22Rv1 (cell line): ENCODE measurements around the gene SNX13.

Experiments
- H3K27ac ChIP-seq: fragments of 450-650 bp; 2 replicates; pipeline ENCODE4 v1.5.1; 2017
- CTCF ChIP-seq: fragments of 450-650 bp; IDR thresholded peaks from 2 replicates; pipeline ENCODE4 v1.5.1; 2017; ENCODE audit warnings: mild to moderate bottlenecking
- ZFX ChIP-seq: fragments of 450-650 bp; IDR thresholded peaks from 2 replicates; pipeline ENCODE4 v1.6.1; 2017; ENCODE audit warnings: antibody characterized with exemption, borderline replicate concordance

SNX13 gene

GRCh38 chr7:17898111-17898510 lies 42.2 kb downstream of the SNX13 start:
- no peak overlapping the region for H3K27ac ChIP-seq
- TF ChIP-seq ZFX (no peak), CTCF (no peak)

- TF ChIP-seq CTCF (no peak), ZFX (no peak)
- no peak overlapping the region for H3K27ac ChIP-seq
Measured at GRCh38 chr7:17887286-17887685, 53.0 kb downstream of the SNX13 start.

- no peak overlapping the region for H3K27ac ChIP-seq
- TF ChIP-seq CTCF = no peak
- no peak for TF ChIP-seq ZFX
Measured at GRCh38 chr7:17882685-17883084, 57.6 kb downstream of the SNX13 start.

GRCh38 chr7:17879075-17879661 lies 61.1 kb downstream of the SNX13 start:
- no peak overlapping the region for H3K27ac ChIP-seq
- no peak for TF ChIP-seq CTCF
- TF ChIP-seq ZFX = no peak

- no peak for TF ChIP-seq ZFX
- no peak for TF ChIP-seq CTCF
- no peak overlapping the region for H3K27ac ChIP-seq
Measured at GRCh38 chr7:17878627-17879026, 61.7 kb downstream of the SNX13 start.

GRCh38 chr7:17871815-17872533 lies 68.3 kb downstream of the SNX13 start:
- no peak overlapping the region for H3K27ac ChIP-seq
- no peak for TF ChIP-seq CTCF

- H3K27ac ChIP-seq = no peak overlapping the region
- TF ChIP-seq CTCF (no peak), ZFX (no peak)
Measured at GRCh38 chr7:17870406-17870805, 69.9 kb downstream of the SNX13 start.
